ENCODE results near the gene SPDYE18. TPM values are rescaled to one million over a fixed set of nuclear protein-coding genes. Genes with fewer than 3 reads are reported as not detected.
"Not testable (repeated sequence)": the region's sequence is repeated elsewhere in the genome, so short reads cannot be mapped to it uniquely, and the experiment has no call there.

Gene SPDYE18
- total RNA-seq, 4 donors from 2014 or later: not detected

- H3K36me3 ChIP-seq: peaks cover 0 to 20% (median 0%) of the 10 kb centered on the region in 3 donors
- H3K4me1 ChIP-seq; DNase-seq; H3K4me3 ChIP-seq; H3K27ac ChIP-seq; H3K9me3 ChIP-seq; H3K27me3 ChIP-seq; intact Hi-C loops (cut with DNase I): not testable (repeated sequence)
- 94 to 100% methylated on average over 3 to 6 of the region's 6 CpGs for WGBS, 2 donors
Observed at GRCh38 chr7:77071108-77071507, 8.8 kb upstream of the SPDYE18 start.

DNA sequence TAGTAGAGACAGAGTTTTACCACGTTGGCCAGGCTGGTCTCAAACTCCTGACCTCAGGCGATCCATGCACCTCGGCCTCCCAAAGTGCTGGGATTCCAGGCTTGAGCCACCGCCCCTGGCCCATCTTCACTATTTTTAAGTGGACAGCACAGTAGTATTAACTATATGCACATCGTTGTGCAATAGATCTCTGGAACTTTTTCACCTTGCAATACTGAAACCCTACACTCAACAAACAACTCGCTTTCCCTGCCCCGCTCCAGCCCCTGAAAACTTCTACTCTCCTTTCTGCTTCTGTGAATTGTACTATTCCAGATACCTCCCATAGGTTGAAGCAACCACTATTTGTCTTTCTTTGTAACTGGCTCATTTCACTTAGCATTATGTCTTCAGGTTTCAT, 3.5 kb upstream of the SPDYE18 start:
- WGBS, 2 donors: 80 to 90% methylated on average over 7 of the region's 7 CpGs
- DNase-seq; H3K27ac ChIP-seq; intact Hi-C loops (cut with DNase I); H3K4me3 ChIP-seq; H3K4me1 ChIP-seq; H3K27me3 ChIP-seq; H3K9me3 ChIP-seq: not testable (repeated sequence)
- peaks cover 0 to 22% (median 0%) of the 10 kb centered on the region in 3 donors for H3K36me3 ChIP-seq

GRCh38 chr7:77063732-77064131, 1.4 kb upstream of the SPDYE18 start:
- WGBS, 2 donors: 71 to 80% methylated on average over 4 of the region's 4 CpGs
- intact Hi-C loops (cut with DNase I); H3K4me1 ChIP-seq; H3K27me3 ChIP-seq; H3K9me3 ChIP-seq; H3K27ac ChIP-seq; DNase-seq; H3K4me3 ChIP-seq: not testable (repeated sequence)
- H3K36me3 ChIP-seq: peaks cover 0 to 13% (median 0%) of the 10 kb centered on the region in 3 donors

GRCh38 chr7:77032261-77032660, 30.1 kb downstream of the SPDYE18 start, which contains the start of gene SPDYE17:
SPDYE17 (minus strand) TSS chr7:77032361; CDS start chr7:77030570, 1,791 bp downstream.
- H3K4me3 ChIP-seq; H3K4me1 ChIP-seq; DNase-seq; intact Hi-C loops (cut with DNase I); H3K27me3 ChIP-seq; H3K36me3 ChIP-seq; H3K9me3 ChIP-seq; H3K27ac ChIP-seq: not testable (repeated sequence)
- 78 to 91% methylated on average over 5 to 8 of the region's 8 CpGs for WGBS, 2 donors

DNA sequence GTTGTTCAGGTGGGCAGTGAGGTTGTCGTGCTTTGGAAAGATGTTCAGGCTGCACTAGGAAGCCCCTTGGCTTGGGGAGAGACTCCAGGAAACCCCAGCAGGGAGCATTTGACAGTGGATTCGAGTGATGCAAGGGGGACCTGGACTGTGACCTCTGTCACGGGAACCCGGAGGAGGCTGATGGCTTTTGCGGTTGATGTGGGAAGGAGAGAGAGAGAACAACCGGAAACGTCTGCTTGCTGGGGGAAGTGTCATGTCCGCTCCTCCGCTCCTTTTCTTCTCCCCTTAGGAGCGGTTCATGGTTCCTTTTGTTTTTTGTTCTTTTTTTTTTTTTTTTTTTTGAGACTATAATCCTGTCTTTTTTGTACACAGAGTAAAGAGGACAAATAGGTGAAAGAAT, 36.0 kb downstream of the SPDYE18 start:
- H3K27me3 ChIP-seq; H3K27ac ChIP-seq; H3K4me3 ChIP-seq; H3K4me1 ChIP-seq; DNase-seq; H3K36me3 ChIP-seq; intact Hi-C loops (cut with DNase I); H3K9me3 ChIP-seq: not testable (repeated sequence)
- WGBS, 2 donors: 77 to 89% methylated on average over 3 to 8 of the region's 10 CpGs

DNA sequence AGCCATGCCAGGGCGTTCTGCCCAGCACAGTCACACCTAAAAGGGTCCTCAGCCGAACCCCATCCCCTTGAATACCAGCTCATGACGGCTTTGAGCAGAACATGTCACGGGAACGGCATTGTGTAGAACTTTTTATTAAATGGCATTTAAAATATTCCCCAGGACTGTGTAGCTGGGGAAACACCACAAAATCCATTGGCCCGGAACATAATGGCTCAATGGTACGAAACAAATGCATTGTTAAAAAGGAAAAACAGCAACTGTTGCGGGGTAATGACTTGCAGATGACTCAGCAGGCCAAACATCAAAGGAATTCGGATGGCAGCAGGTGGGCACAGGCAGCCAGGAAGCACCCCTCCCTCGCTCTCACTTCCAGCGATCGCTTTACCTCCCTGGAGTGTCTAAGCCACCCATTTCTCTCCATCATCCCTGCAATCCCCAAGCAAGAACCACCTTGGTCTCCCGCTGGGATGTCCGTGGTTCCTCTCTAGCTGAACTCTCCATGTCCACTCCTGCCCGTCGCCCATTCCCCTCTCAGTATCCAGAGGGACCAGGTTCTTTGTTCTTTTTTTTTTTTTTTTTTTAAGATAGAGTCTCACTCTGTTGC, 52.2 kb downstream of the SPDYE18 start:
- intact Hi-C loops (cut with DNase I); H3K4me3 ChIP-seq; DNase-seq; H3K9me3 ChIP-seq; H3K27me3 ChIP-seq; H3K36me3 ChIP-seq: not testable (repeated sequence)
- 25 to 28% methylated on average over 4 to 5 of the region's 16 CpGs for WGBS, 2 donors
- peak overlapping the region in 2 of 4 donors; percentile 30 to 45 for H3K27ac ChIP-seq
- peaks cover 4 to 18% (median 7%) of the 10 kb centered on the region in 3 donors for H3K4me1 ChIP-seq

GRCh38 chr7:77008000-77008399, 54.4 kb downstream of the SPDYE18 start:
- WGBS, 2 donors: 23 to 49% methylated on average over 3 to 8 of the region's 10 CpGs
- H3K9me3 ChIP-seq; H3K27me3 ChIP-seq; intact Hi-C loops (cut with DNase I); H3K4me3 ChIP-seq; H3K36me3 ChIP-seq: not testable (repeated sequence)
- peak; percentile 40 for DNase-seq
- Histone ChIP-seq H3K27ac (peak overlapping the region; percentile 5 to 71 (median 58)), H3K4me1 (peaks cover 4 to 18% (median 7%) of the 10 kb centered on the region in 3 donors)

- H3K4me1 ChIP-seq: peaks cover 4 to 27% (median 7%) of the 10 kb centered on the region in 3 donors
- H3K4me3 ChIP-seq; intact Hi-C loops (cut with DNase I); H3K9me3 ChIP-seq; DNase-seq; H3K27me3 ChIP-seq: not testable (repeated sequence)
- peak overlapping the region; percentile 25 to 71 (median 56) for H3K27ac ChIP-seq
- 47 to 50% methylated on average over 1 to 3 of the region's 22 CpGs for WGBS, 2 donors
- H3K36me3 ChIP-seq: peaks cover 0 to 17% (median 0%) of the 10 kb centered on the region in 3 donors
Observed at GRCh38 chr7:77006127-77007110, 55.9 kb downstream of the SPDYE18 start.

DNA sequence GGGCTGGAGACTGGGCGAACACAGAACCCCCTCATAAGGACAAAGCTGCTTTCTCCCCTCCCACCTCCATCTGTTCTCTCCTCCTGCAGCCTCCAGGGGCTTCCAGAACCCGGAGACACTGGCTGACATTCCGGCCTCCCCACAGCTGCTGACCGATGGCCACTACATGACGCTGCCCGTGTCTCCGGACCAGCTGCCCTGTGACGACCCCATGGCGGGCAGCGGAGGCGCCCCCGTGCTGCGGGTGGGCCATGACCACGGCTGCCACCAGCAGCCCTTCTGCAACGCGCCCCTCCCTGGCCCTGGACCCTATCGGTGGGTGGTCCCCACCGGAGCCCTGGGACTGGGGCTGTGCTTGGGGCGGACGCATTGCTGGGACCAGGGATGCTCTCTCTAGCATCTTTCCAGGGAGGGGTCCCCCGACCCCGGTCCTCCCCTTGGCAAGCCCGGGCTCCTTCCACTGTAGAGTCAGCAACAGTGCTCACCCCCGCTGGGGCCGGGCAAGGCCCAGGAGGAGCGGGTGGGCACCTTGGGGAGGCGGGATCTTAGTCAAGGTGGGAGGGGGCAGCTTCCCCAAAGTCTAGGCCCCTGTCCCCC, 56.8 kb downstream of the SPDYE18 start:
- intact Hi-C loops (cut with DNase I); DNase-seq; H3K9me3 ChIP-seq; H3K27me3 ChIP-seq; H3K4me3 ChIP-seq; H3K27ac ChIP-seq: not testable (repeated sequence)
- WGBS, 2 donors: 89% methylated on average over 3 of the region's 27 CpGs; no CpG with 5 or more reads in 1 of the 2 donors
- Histone ChIP-seq H3K36me3 (peaks cover 0 to 17% (median 0%) of the 10 kb centered on the region in 3 donors), H3K4me1 (peaks cover 4 to 30% (median 7%) of the 10 kb centered on the region in 3 donors)

GRCh38 chr7:77004151-77004550, 58.2 kb downstream of the SPDYE18 start:
- intact Hi-C loops (cut with DNase I): not testable (repeated sequence)

DNA sequence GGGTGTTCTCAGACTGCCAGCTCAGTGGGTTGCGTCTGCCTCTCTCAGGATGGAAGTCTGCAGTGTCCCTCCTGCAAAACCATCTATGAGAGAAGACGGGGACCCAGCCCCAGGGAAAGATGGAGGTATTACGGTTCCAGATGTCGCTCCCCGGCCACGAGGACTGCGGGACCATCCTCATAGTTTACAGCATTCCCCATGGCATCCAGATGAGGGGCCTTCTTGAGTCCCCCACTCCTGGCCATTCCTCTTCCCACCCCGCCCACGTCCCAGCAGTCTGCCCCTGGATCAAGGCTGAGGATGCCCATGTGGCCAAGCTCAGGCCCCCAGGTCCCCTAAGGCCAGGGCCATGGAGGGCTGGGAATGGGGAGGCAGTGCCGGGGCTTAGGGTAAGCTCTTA, 59.1 kb downstream of the SPDYE18 start:
- H3K4me3 ChIP-seq; intact Hi-C loops (cut with DNase I); H3K27ac ChIP-seq; H3K9me3 ChIP-seq; DNase-seq; H3K27me3 ChIP-seq: not testable (repeated sequence)
- Histone ChIP-seq H3K4me1 (peaks cover 4 to 35% (median 7%) of the 10 kb centered on the region in 3 donors), H3K36me3 (peaks cover 0 to 17% (median 0%) of the 10 kb centered on the region in 3 donors)
- WGBS, 2 donors: 100% methylated on average over 3 of the region's 10 CpGs; no CpG with 5 or more reads in 1 of the 2 donors

More at GRCh38 chr7:77004151-77004550, 58.2 kb downstream of the SPDYE18 start:
- no CpG with 5 or more reads among the region's 18 CpGs for WGBS, 2 donors
- Histone ChIP-seq H3K36me3 (peaks cover 0 to 17% (median 0%) of the 10 kb centered on the region in 3 donors), H3K4me1 (peaks cover 4 to 32% (median 7%) of the 10 kb centered on the region in 3 donors)
- not testable (repeated sequence) for H3K27me3 ChIP-seq, H3K27ac ChIP-seq, H3K4me3 ChIP-seq, DNase-seq, H3K9me3 ChIP-seq

DNA sequence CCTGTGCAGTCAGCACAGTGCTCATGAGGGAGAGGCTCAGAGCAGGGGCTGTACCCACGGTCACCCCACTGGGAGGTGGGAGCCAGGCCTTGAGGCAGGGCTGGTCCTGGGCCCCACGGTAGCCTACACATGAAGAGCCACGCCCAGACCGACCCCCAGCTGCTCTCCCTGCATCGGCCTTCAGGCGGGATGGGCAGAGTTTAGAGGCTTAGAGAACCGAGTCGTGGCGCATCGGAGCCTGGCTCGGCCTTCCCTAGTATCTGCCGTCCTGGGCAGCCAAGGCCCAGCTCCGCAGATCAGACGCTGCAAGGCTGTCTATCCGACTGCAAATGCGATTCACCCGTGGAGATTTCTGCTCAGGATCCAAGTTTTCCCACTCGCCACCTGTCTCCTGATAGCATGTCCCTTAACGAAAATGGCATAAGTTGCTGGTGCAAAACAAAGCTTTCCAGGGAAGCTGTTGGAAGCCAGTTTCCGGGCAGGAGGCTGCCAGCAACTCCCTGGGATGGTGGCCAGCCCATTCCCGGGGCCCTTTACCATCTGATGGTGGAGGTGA, 59.6 kb downstream of the SPDYE18 start:
- no CpG with 5 or more reads among the region's 21 CpGs for WGBS, 2 donors
- H3K27ac ChIP-seq; intact Hi-C loops (cut with DNase I); H3K27me3 ChIP-seq; DNase-seq; H3K4me3 ChIP-seq; H3K9me3 ChIP-seq: not testable (repeated sequence)
- Histone ChIP-seq H3K36me3 (peaks cover 0 to 17% (median 0%) of the 10 kb centered on the region in 3 donors), H3K4me1 (peaks cover 4 to 30% (median 7%) of the 10 kb centered on the region in 3 donors)

Measured in esophagus squamous epithelium (tissue), 5 donors.